Measurements from ENCODE around the gene C10orf105. TPM values are rescaled to one million over a fixed set of nuclear protein-coding genes. Genes with fewer than 3 reads are reported as not detected.

Gene C10orf105
- total and polyA plus RNA-seq, 2 of the 13 experiments (the other 11 are each of a cell fraction or from before 2014, with no cell fraction given), result not detected

DNA sequence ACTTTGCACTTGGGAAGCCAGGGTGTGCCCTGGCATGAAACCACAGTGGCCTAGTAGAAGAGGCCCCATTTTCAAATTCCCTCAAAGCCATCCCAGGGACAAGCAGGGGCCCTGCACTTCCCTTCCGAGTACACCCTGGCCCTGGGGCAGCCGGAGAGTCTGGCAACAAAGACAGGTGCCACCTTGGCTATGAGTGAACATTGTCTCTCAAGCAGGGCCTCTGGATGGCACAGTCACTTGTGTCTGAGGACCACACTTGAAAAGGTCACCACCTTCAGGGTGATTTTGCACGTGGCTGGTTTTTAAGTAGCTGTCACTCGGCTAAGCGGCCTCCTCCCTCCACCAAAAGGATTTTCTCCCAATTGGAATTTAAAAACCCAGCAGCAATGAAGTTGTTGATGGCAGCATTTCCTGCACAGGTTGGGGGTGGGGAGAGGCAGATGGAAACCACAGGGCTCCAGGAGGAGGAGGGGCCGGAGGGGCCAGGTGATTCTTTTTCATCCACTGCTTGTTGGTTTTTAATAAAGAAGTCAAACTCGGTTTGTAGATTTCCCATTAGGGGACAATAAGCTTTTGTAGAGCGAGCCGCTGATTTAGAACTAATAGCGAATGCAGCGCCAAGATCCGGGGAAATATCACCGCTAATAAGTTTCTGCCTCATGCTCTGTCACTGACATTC lies 33.9 kb downstream of the C10orf105 start (continued):
- TF ChIP-seq, protein P1, sequence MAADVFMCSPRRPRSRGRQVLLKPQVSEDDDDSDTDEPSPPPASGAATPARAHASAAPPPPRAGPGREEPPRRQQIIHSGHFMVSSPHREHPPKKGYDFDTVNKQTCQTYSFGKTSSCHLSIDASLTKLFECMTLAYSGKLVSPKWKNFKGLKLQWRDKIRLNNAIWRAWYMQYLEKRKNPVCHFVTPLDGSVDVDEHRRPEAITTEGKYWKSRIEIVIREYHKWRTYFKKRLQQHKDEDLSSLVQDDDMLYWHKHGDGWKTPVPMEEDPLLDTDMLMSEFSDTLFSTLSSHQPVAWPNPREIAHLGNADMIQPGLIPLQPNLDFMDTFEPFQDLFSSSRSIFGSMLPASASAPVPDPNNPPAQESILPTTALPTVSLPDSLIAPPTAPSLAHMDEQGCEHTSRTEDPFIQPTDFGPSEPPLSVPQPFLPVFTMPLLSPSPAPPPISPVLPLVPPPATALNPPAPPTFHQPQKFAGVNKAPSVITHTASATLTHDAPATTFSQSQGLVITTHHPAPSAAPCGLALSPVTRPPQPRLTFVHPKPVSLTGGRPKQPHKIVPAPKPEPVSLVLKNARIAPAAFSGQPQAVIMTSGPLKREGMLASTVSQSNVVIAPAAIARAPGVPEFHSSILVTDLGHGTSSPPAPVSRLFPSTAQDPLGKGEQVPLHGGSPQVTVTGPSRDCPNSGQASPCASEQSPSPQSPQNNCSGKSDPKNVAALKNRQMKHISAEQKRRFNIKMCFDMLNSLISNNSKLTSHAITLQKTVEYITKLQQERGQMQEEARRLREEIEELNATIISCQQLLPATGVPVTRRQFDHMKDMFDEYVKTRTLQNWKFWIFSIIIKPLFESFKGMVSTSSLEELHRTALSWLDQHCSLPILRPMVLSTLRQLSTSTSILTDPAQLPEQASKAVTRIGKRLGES (CRISPR knock-in tag; IDR thresholded peaks at IDR 0.05; ENCODE audit: borderline replicate concordance), result no peak

DNA sequence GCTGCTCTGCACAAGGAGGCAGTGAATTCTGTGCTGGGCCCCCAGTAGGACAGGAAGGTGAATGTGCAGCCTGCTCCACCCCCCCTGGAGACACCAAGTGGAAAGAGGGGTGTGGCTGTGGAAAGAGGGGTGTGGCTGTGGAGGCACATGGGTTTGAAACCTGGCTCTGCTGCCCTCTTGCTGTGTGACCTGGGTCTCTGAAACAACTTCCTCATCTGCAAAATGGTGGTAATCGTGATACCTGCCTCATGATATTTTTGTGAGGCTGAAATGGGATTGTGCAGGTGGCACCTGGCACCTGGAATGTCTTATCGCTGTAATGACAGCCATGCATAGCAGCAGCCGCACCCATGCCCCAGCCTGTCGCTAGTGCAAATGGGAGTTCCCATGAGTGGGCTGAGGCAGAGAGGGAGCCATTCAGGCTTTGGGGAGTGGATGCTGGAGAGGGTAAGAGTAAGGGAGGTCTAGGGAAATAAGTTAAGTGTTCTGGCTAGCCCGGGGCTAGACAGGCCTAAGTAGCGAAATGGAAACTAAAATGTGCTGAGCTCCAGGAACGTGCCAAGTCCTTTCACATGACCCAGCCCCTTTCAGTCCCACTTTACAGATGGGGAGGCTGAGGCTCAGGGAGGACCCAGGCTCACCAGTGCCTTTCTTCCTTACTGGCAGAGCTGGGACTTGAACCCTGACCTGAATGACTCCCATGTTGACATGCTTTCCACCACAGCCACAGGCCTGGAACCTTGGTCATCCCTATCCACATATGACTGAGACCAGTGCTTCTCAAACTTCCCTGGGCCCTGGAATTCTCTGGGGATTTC lies 35.0 kb downstream of the C10orf105 start:
- Histone ChIP-seq H3K4me3 (replicated peaks in 1 of 3; ENCODE audit: insufficient read depth in 1 of 3, low read depth in 2 of 3, low read length in 3 of 3) (no peak overlapping the region), H3K9ac (ENCODE audit: insufficient read depth, low read depth, low read length) (no peak overlapping the region), H2AFZ (ENCODE audit: low read length) (no peak overlapping the region), H3K4me1 (ENCODE audit: insufficient read depth, low read length) (no peaks in the 10 kb centered on the region), H4K20me1 (ENCODE audit: insufficient read depth, low read length) (no peaks in the 10 kb centered on the region), H3K36me3 (replicated peaks in 1 of 2; ENCODE audit: control insufficient read depth in 1 of 2, insufficient read depth in 2 of 2, low read length in 2 of 2) (no peaks in the 10 kb centered on the region), H3K4me2 (ENCODE audit: low read depth, low read length) (no peak overlapping the region), H3K27me3 (ENCODE audit: control insufficient read depth in 1 of 2, insufficient read depth in 2 of 2, low read length in 2 of 2) (peaks cover 4 to 8% of the 10 kb centered on the region in 2 experiments; a peak in 3 of 5 replicates), H3K9me3 (ENCODE audit: low read length) (no peaks in the 10 kb centered on the region), H3K79me2 (ENCODE audit: insufficient read depth, low read length) (no peaks in the 10 kb centered on the region), H3K27ac (ENCODE audit: extremely low read length, insufficient read depth, low read length) (no peak overlapping the region)
- POLR2A ChIA-PET, result no interaction called here
- ATAC-seq (no peak), FAIRE-seq (no peak), DNase-seq (ENCODE audit: low spot score) (no peak)
- 61% methylated on average over 7 of the region's 7 CpGs for WGBS (ENCODE audit: low lambda C conversion rate)
- in situ Hi-C loops (cut with HindIII; ENCODE audit: extremely low pct_ligation_motif_present, low pct_unique_long_range_greater_than_20kb) (no loop called here), intact Hi-C loops (cut with micrococcal nuclease; ENCODE audit: unreplicated experiment) (no loop called here)
- TF ChIP-seq HES4 (CRISPR knock-in tag; IDR thresholded peaks at IDR 0.05; ENCODE audit: borderline replicate concordance) (no peak), AKAP8 (CRISPR knock-in tag; IDR thresholded peaks at IDR 0.05) (no peak)
- CTCF ChIA-PET (ENCODE audit: low intra/inter-chr PET ratio, low total read pairs), result no interaction called here
- no TSS peak for BruUV-seq (replicated peaks)
